ENCODE data around the gene CFAP57. TPM values are rescaled to one million over a fixed set of nuclear protein-coding genes. Genes with fewer than 3 reads are reported as not detected.

The CFAP57 gene
- total RNA-seq, 1 donor from 2014 or later: not detected

- no peak for DNase-seq
- Histone ChIP-seq H3K4me1 (peaks cover 15% of the 10 kb centered on the region), H3K27ac (replicated peaks) (no peak overlapping the region), H3K4me3 (no peak overlapping the region), H3K27me3 (ENCODE audit: low read depth) (peaks cover 29% of the 10 kb centered on the region), H3K36me3 (no peaks in the 10 kb centered on the region), H3K9me3 (replicated peaks) (peaks cover 20% of the 10 kb centered on the region)
- intact Hi-C loops (cut with micrococcal nuclease): no loop called here
- TF ChIP-seq, protein P1, sequence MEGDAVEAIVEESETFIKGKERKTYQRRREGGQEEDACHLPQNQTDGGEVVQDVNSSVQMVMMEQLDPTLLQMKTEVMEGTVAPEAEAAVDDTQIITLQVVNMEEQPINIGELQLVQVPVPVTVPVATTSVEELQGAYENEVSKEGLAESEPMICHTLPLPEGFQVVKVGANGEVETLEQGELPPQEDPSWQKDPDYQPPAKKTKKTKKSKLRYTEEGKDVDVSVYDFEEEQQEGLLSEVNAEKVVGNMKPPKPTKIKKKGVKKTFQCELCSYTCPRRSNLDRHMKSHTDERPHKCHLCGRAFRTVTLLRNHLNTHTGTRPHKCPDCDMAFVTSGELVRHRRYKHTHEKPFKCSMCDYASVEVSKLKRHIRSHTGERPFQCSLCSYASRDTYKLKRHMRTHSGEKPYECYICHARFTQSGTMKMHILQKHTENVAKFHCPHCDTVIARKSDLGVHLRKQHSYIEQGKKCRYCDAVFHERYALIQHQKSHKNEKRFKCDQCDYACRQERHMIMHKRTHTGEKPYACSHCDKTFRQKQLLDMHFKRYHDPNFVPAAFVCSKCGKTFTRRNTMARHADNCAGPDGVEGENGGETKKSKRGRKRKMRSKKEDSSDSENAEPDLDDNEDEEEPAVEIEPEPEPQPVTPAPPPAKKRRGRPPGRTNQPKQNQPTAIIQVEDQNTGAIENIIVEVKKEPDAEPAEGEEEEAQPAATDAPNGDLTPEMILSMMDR (IDR thresholded peaks at IDR 0.05; ENCODE audit: borderline replicate concordance): no peak
Observed at GRCh38 chr1:43143441-43143888, 28.7 kb upstream of the CFAP57 start.

GRCh38 chr1:43144237-43144636, 27.9 kb upstream of the CFAP57 start:
- TF ChIP-seq, protein P1 (IDR thresholded peaks at IDR 0.05; ENCODE audit: borderline replicate concordance): no peak
- Histone ChIP-seq H3K4me3 (no peak overlapping the region), H3K27me3 (ENCODE audit: low read depth) (peaks cover 37% of the 10 kb centered on the region), H3K4me1 (peaks cover 15% of the 10 kb centered on the region), H3K36me3 (no peaks in the 10 kb centered on the region), H3K27ac (replicated peaks) (no peak overlapping the region), H3K9me3 (replicated peaks) (peaks cover 18% of the 10 kb centered on the region)
- DNase-seq: no peak
- intact Hi-C loops (cut with micrococcal nuclease): no loop called here

DNA sequence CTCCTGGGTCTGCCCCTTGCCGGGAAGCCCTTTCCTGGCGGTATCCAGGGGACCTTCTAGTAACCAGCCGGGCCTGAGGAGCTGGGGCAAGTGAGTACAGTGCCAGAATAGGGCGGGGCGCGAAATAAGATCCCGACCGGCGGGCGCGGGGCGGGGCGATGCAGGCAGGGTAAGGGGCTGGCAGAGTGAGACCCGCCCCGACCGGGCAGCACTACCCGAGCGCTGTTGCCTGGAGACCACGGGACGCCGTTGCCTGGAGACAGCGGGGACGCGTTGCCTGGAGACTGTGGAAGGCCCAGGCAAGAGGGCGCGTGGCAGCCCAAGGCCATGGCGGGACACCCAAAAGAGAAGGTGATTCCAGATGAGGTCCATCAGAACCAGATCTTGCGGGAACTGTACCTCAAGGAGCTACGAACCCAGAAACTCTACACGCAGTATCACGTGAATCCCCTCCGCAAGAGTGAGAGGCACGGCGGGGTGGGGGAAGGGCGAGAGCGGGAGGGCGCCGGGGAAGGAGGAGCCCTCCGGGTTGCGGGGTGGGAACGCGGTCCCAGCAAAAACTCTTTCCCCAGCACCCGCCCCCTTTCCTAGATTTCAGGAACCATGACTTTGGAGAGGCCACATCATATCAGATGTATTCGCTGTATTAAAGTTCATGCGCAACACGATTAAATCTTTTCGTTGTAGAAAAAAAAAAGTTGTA, 24.4 kb upstream of the CFAP57 start:
- H3K4me1 ChIP-seq: peaks cover 15% of the 10 kb centered on the region
- H3K36me3 ChIP-seq: no peaks in the 10 kb centered on the region
- peak overlapping the region; percentile 62 for H3K4me3 ChIP-seq
- no peak overlapping the region for H3K27ac ChIP-seq (replicated peaks)
- H3K27me3 ChIP-seq (ENCODE audit: low read depth): peaks cover 70% of the 10 kb centered on the region
- intact Hi-C loops (cut with micrococcal nuclease): no loop called here
- TF ChIP-seq, protein P1 (IDR thresholded peaks at IDR 0.05; ENCODE audit: borderline replicate concordance): no peak
- no peaks in the 10 kb centered on the region for H3K9me3 ChIP-seq (replicated peaks)
- peak; percentile 63 for DNase-seq

DNA sequence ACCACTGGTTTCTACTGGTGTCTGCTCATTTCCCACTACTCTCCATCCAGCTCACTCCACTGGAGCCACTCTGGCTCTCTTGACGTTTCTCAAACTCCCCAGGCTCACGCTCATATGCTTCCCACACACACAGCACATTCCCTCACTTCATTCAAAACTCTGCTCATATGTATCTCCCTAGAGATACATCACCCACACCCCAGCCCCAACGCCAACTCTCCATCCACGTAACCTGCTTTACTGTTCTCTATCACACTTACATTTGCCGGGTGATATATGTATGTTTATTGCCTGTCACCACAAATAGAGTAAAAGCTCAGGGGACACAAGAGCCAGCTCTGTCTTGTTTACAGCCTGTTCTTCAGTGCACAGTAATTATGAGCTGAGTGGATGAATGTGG, 22.2 kb upstream of the CFAP57 start:
- no peak for DNase-seq
- Histone ChIP-seq H3K4me1 (peaks cover 15% of the 10 kb centered on the region), H3K27ac (replicated peaks) (no peak overlapping the region), H3K9me3 (replicated peaks) (no peaks in the 10 kb centered on the region), H3K36me3 (no peaks in the 10 kb centered on the region), H3K4me3 (no peak overlapping the region), H3K27me3 (ENCODE audit: low read depth) (peaks cover 66% of the 10 kb centered on the region)
- intact Hi-C loops (cut with micrococcal nuclease): no loop called here
- TF ChIP-seq, protein P1 (IDR thresholded peaks at IDR 0.05; ENCODE audit: borderline replicate concordance): no peak

DNA sequence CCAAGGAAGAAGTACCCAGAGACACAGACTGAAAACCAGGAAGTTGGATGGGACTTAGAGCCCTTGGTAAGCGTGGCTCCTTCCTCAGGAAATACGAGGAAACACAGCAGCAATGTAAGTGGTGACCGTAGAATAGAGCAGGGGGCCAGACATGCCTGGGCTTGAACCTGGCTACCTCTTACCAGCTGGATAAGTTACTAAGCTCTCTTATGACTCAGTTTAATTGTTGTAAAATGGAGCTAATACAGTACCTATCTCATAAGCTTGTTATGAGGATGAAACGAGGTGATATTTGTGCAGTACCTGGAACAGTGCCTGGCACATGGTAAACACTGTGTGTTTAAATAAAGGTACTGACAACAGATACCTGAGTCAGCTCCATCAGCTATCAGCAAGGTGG, 19.3 kb upstream of the CFAP57 start:
- no peak overlapping the region for H3K27ac ChIP-seq (replicated peaks)
- no peaks in the 10 kb centered on the region for H3K36me3 ChIP-seq
- no peaks in the 10 kb centered on the region for H3K9me3 ChIP-seq (replicated peaks)
- peaks cover 47% of the 10 kb centered on the region for H3K27me3 ChIP-seq (ENCODE audit: low read depth)
- no peak overlapping the region for H3K4me3 ChIP-seq
- TF ChIP-seq, protein P1 (IDR thresholded peaks at IDR 0.05; ENCODE audit: borderline replicate concordance): no peak
- peaks cover 9% of the 10 kb centered on the region for H3K4me1 ChIP-seq
- intact Hi-C loops (cut with micrococcal nuclease): no loop called here
- no peak for DNase-seq
